Kidney (tissue), 14 donors: ENCODE data around the gene CNTNAP4. TPM values are rescaled to one million over a fixed set of nuclear protein-coding genes. Genes with fewer than 3 reads are reported as not detected.

Experiments used
- DNase-seq, 5 donors: peaks; one replicate each; pipeline ENCODE4 v3.0.0-alpha.2; 2013 to 2020
- FAIRE-seq: peaks from 2 replicates; lab custom pipeline; 2012; peaks lifted over from hg19 to GRCh38; lab: Jason Lieb, UNC
- H3K27ac ChIP-seq, 2 donors: one replicate each; pipeline ENCODE4 v1.7.0; 2013; ENCODE audit warnings: low read depth in 2 of 2, low read length in 2 of 2, inconsistent platforms in 1 of 2
- H3K27me3 ChIP-seq: one replicate; pipeline ENCODE4 v1.7.1; 2013; ENCODE audit warnings: low read length, inconsistent platforms; ENCODE audit not compliant: control insufficient read depth, insufficient read depth
- H3K36me3 ChIP-seq, 3 donors: one replicate each; pipeline versions ENCODE4 v1.7.0 to v1.7.1; 2013; ENCODE audit warnings: low read length in 3 of 3, control low read depth in 1 of 3, inconsistent platforms in 1 of 3; ENCODE audit not compliant: insufficient read depth in 3 of 3, control insufficient read depth in 2 of 3
- H3K4me1 ChIP-seq, 3 donors: one replicate each; pipeline versions ENCODE4 v1.7.0 to v1.7.1; 2013; ENCODE audit warnings: low read length in 3 of 3, inconsistent platforms in 1 of 3, low read depth in 1 of 3; ENCODE audit not compliant: control insufficient read depth in 2 of 3, insufficient read depth in 2 of 3
- H3K4me3 ChIP-seq, 3 donors: one replicate each; pipeline versions ENCODE4 v1.7.0 to v1.8.1; 2013; ENCODE audit warnings: low read length in 3 of 3, control low read depth in 1 of 3, inconsistent platforms in 1 of 3
- H3K9ac ChIP-seq, 3 donors: one replicate each; pipeline versions ENCODE4 v1.7.0 to v1.7.1; 2013; ENCODE audit warnings: low read length in 3 of 3, control low read depth in 1 of 3, inconsistent platforms in 1 of 3
- H3K9me3 ChIP-seq, 3 donors: one replicate each; pipeline versions ENCODE4 v1.7.0 to v1.7.1; 2013; ENCODE audit warnings: low read length in 3 of 3, control low read depth in 1 of 3, inconsistent platforms in 1 of 3; ENCODE audit not compliant: control insufficient read depth in 2 of 3, insufficient read depth in 1 of 3
- intact Hi-C: fragments of 100-400 bp; cut with DNase I; formaldehyde crosslinking; loops from one replicate; pipeline ENCODE4 v1.11.1; 2022
- polyA plus RNA-seq: library from polyadenylated mRNA; stranded (reverse); fragments of 350-450 nt; fragmentation: Illumina TruSeq; extraction: RNeasy Lipid Tissue Mini Kit (QIAGEN cat#74804); gene quantifications from one replicate; pipeline ENCODE4 v1.2.3, GENCODE V29; 2014; ENCODE audit warnings: low read depth, low replicate concordance; ENCODE audit not compliant: insufficient read depth
- total RNA-seq: library from RNA; stranded (reverse); fragmentation: NEBNext Ultra II Directional; extraction: Animal tissue kit (Norgen Biotek cat#: 25700); gene quantifications from one replicate; pipeline ENCODE4 v1.2.1, GENCODE V29; 2021
- TF ChIP-seq, protein P1 (sequence below): IDR thresholded peaks from 3 replicates; pipeline ENCODE4 v1.5.1; 2012; ENCODE audit warnings: mild to moderate bottlenecking, moderate library complexity, borderline replicate concordance; ENCODE audit not compliant: insufficient read depth; ENCODE audit errors: extremely low read depth
- donor health status: control.
- donor health status: control.
- donor health status: control.
- donor health status: control.
- donor health status: control.
- donor health status: DM: yes; HTN: yes; CAD: no.
- donor health status: Normal renal cell carcinoma (clear cell type).

The CNTNAP4 gene
- total and polyA plus RNA-seq, 2 donors from 2014 or later: not detected

DNA sequence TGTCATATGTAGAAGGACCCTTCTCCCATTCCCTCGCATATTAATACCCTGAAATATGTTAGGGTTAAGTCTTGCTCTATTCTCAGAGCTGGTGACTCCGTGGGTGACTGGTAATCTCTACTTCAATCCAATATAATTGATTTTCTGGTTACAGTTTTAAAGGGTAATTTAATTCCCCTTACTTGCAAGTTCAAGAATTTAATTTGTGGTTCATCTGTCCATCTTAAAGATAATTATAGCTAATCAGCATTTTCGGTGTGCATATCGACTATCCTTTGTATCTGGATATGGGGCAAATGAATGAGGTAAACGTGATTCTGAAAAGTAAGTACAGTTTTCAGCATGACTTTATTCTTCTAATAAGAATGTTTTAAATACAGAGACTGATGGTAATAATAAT lies 250.0 kb downstream of the CNTNAP4 start:
- TF ChIP-seq, protein P1, sequence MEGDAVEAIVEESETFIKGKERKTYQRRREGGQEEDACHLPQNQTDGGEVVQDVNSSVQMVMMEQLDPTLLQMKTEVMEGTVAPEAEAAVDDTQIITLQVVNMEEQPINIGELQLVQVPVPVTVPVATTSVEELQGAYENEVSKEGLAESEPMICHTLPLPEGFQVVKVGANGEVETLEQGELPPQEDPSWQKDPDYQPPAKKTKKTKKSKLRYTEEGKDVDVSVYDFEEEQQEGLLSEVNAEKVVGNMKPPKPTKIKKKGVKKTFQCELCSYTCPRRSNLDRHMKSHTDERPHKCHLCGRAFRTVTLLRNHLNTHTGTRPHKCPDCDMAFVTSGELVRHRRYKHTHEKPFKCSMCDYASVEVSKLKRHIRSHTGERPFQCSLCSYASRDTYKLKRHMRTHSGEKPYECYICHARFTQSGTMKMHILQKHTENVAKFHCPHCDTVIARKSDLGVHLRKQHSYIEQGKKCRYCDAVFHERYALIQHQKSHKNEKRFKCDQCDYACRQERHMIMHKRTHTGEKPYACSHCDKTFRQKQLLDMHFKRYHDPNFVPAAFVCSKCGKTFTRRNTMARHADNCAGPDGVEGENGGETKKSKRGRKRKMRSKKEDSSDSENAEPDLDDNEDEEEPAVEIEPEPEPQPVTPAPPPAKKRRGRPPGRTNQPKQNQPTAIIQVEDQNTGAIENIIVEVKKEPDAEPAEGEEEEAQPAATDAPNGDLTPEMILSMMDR: no peak
- intact Hi-C loops: no loop called here
- Histone ChIP-seq H3K27ac (no peak overlapping the region), H3K27me3 (no peaks in the 10 kb centered on the region), H3K36me3 (no peaks in the 10 kb centered on the region), H3K4me3 (no peak overlapping the region), H3K9me3 (no peaks in the 10 kb centered on the region), H3K4me1 (no peaks in the 10 kb centered on the region), H3K9ac (no peak overlapping the region)
- FAIRE-seq: no peak
- no peak for DNase-seq

DNA sequence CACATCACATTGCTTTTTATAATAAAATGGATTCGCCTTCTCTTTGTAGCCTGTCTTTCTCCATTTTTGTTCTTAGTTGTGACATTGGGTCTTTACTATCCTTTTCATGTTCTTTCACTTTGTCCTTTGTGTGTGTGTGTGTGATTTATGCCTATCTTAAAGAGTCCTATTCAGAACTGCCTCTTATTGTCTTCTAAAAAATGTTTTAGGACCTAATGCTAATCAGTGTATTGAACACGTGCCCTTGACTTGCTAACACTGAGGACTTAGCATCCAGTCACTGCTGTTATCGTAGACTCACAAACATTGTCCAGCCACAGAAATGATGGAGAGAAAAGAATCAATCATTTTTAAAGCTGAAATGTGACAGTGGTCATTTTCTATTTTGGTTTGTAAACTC lies 251.9 kb downstream of the CNTNAP4 start:
- TF ChIP-seq, protein P1: no peak
- no peak for FAIRE-seq

DNA sequence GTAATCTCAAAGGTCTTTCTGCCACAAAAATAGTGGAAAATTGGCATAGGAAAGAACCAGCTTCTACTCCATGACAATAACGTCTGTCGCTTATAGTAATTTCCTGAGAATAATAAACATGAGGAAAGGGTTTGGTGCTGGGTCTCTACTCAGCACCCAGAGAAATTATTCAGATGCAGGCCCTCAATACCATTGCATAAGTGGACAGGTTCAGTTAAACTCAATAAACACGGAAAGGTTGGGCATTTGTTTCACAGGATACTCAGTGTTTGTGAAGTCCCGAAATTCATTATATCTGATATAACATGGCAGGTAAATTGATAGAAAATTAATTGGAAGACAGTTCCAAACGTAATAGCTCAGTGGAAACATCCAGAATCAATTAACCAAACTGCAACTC lies 254.0 kb downstream of the CNTNAP4 start:
- no peak for FAIRE-seq
- intact Hi-C loops: no loop called here
- Histone ChIP-seq H3K27me3 (no peaks in the 10 kb centered on the region), H3K27ac (no peak overlapping the region), H3K9me3 (no peaks in the 10 kb centered on the region), H3K4me1 (no peaks in the 10 kb centered on the region), H3K9ac (no peak overlapping the region), H3K4me3 (peak overlapping the region in 1 of 3 donors; percentile 32), H3K36me3 (no peaks in the 10 kb centered on the region)
- TF ChIP-seq, protein P1: no peak
- DNase-seq: no peak

More for the DNA sequence above, 251.9 kb downstream of the CNTNAP4 start:
- no peak overlapping the region for H3K9ac ChIP-seq
- no peak for DNase-seq
- no peaks in the 10 kb centered on the region for H3K36me3 ChIP-seq
- H3K4me1 ChIP-seq: no peaks in the 10 kb centered on the region
- H3K27me3 ChIP-seq: no peaks in the 10 kb centered on the region
- no peaks in the 10 kb centered on the region for H3K9me3 ChIP-seq
- intact Hi-C loops: no loop called here
- H3K27ac ChIP-seq: no peak overlapping the region
- H3K4me3 ChIP-seq: no peak overlapping the region
